Medulla oblongata (tissue), 1 donor: ENCODE data around the gene UAP1L1.

ENCODE experiments used
- DNase-seq: peaks from one replicate; pipeline ENCODE4 v3.0.0-alpha.2; 2015; ENCODE audit errors: extremely low spot score

Gene UAP1L1

DNA sequence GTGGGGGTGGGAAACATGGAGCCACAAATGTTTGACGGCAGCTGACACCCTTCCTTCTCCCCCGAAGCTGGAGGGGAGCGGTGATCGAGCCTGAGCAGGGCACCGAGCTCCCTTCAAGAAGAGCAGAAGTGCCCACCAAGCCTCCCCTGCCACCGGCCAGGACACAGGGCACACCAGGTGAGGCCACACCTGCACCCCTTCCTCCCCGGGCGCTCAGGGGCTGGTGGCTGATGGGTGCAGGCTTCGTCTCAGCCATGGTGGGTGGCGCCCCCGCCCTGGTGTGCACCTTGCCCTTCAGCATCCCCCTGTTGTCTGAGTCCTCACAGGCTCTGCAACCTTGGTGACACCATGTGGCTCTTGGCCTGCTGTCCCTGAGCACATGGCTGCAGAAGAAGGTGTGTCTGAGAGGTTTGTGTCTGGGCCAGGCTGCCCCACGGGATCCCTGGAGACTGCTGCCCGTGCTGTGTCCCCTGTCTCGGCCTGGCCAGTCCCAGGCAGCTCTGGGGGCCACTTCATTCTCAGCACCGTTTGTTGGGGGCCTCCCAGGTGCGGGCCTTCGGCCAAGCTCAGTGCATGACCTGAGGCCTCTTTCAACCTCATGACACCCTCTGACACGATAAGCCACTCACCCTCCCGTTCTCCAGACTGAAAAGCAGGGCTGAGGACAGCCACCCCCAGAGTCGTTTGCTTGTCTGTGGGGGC lies 20.6 kb downstream of the UAP1L1 start:
- DNase-seq, result no peak

DNA sequence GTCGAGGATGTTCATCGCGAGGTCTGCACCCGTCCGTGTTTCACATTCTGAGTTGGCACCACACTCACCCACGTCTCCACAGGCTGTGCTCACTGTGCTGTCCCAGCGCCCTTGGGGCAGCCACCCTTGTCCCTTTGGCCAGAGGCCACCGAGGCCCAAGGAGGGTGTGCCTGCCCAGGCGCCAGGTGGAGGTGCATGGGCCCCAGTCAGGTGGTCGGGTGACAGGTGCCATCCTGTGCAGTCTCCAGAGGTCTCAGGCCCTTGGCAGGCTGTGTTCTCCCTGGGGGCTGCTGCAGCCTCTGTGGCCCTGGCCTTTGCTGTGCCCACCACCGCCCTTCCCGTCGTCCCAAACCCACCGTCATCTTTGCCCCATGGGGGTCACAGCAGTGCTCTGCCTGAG lies 21.9 kb downstream of the UAP1L1 start:
- DNase-seq, result no peak

DNA sequence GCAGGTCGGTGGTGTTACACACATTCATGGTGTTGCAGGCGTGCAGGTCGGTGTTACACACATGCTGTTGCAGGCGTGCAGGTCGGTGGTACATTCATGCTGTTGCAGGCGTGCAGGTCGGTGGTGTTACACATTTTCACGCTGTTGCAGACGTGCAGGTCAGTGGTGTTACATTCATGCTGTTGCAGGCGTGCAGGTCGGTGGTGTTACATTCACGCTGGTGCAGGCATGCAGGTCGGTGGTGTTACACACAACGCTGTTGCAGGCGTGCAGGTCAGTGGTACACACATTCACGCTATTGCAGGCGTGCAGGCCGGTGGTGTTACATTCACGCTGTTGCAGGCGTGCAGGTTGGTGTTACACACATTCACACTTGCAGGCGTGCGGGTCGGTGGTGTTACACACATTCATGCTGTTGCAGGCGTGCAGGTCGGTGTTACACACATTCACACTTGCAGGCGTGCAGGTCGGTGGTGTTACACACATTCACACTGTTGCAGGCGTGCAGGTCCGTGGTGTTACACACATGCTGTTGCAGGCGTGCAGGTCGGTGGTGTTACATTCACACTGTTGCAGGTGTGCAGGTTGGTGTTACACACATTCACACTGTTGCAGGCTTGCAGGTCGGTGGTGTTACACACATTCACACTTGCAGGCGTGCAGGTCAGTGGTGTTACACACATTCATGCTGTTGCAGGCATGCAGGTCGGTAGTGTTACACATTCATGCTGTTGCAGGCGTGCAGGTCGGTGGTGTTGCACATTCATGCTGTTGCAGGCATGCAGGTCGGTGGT lies 26.1 kb downstream of the UAP1L1 start:
- DNase-seq, result no peak

GRCh38 chr9:137105814-137106661 lies 28.7 kb downstream of the UAP1L1 start:
- no peak for DNase-seq

DNA sequence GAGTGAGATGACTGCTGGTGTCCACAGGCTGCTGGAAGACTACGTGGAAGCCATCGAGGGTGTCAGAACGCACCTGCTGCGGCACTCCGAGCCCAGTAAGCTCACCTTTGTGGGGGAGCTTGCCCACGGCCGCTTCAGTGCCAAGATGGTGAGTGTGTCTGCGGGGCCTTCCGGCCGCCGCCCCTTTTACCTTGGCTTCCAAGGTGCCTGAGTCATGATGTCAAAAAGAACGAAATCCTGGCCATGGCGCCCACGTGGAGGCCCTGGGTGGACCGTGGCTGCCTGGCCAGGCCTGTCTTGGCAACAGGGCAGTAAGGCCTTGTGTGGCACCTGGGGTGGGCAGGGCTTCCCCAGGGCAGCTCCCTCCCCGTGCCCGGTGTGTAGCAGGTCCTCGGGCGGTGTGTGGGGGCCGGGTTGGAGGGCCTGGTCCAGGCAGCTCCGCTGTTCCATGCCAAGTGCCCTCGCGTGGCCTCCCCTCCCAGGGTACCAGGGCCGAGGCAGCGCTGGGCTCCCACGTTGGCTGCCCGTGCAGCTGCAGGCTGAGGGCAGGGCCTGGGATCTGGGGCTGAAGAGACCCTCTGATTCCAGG lies 29.4 kb downstream of the UAP1L1 start:
- no peak for DNase-seq

- no peak for DNase-seq
Observed at GRCh38 chr9:137107312-137107921, 30.1 kb downstream of the UAP1L1 start.

GRCh38 chr9:137107982-137108381 lies 30.7 kb downstream of the UAP1L1 start:
- DNase-seq, result no peak

DNA sequence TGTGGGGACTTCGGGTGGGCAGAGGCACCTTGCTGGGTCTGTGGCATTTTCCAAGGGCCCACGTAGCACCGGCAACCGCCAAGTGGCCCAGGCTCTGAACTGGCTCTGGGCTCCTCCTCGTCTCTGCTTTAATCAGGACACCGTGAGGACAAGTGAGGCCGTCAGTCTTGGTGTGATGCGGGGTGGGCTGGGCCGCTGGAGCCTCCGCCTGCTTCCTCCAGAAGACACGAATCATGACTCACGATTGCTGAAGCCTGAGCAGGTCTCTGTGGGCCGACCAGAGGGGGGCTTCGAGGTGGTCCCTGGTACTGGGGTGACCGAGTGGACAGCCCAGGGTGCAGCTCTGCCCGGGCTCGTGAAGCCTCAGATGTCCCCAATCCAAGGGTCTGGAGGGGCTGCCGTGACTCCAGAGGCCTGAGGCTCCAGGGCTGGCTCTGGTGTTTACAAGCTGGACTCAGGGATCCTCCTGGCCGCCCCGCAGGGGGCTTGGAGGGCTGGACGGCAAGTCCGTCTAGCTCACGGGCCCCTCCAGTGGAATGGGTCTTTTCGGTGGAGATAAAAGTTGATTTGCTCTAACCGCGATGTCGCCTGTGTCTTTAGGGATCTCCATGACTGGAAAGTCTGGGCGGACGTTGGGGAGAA lies 31.4 kb downstream of the UAP1L1 start:
- no peak for DNase-seq

- DNase-seq, result no peak
Observed at GRCh38 chr9:137109250-137110146, 32.2 kb downstream of the UAP1L1 start.

DNA sequence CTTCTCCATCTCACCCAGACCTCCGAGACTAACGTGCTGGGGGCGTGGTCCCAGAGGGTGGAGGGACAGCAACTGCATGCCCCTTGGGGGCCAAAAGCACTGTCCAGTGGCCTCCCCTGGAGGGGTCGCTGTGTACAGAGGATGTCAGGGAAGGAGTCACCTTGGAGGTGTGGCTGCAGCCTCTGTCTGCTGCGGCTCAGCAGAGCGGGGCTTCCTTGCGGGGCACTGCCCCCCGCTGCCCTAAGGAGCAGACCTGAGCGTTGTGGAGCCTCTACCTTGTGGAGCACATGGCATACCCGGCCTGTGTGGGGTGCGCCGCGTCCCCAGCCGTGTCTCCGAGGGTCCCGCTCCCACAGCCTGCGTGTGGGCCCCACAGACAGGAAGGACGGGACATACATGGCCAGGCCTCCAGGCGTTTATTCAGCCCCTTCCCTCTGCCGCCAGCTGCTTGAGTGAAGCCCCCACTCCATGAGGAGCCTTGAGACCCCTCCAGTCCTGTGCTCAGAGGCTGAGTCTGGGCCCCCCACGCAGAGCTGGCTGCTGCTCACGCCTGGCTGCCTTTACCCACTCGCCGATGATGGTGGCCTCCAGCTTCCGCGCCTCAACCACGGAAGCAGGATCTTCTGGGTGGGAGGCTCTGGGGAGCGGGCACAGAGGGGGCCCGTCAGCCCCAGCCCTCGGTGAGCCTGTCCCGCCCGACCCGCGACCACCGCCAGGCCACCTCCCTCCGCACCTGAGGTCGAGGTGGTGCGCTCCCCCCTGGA lies 33.0 kb downstream of the UAP1L1 start:
- DNase-seq, result no peak

DNA sequence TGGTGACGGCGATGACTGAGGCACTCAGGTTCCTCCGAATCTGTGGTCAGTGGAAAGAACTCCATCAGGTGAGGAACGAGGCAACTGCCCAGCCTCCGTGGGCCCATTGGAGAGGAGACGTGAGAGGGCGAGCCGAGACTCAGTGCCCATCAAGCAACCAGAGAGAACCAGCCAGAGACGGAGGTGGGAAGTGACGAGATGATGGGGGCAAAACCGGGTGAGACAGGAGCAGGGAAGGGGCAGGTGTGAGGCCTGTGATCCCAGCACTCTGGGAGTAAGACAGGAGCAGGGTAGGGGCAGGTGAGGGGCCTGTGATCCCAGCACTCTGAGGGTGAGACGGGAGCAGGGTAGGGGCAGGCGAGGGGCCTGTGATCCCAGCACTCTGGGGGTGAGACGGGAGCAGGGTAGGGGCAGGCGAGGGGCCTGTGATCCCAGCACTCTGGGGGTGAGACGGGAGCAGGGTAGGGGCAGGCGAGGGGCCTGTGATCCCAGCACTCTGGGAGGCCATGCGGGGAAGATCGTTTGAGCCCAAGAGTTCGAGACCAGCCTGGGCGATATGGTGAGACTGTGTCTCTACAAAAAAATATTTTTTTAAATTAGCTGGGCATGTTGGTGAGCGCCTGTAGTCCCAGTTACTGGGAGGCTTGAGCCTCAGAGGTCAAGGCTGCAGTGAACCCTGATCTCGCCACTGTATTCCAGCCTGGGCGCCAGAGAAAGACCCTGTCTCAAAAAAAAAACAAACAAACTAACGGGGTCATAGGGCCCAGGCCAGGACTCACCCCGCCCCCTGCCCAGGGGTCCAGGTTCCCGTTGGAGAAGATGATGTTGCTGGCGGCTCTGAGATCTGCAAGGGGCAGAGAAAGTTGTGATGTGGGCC lies 33.8 kb downstream of the UAP1L1 start:
- no peak for DNase-seq

DNA sequence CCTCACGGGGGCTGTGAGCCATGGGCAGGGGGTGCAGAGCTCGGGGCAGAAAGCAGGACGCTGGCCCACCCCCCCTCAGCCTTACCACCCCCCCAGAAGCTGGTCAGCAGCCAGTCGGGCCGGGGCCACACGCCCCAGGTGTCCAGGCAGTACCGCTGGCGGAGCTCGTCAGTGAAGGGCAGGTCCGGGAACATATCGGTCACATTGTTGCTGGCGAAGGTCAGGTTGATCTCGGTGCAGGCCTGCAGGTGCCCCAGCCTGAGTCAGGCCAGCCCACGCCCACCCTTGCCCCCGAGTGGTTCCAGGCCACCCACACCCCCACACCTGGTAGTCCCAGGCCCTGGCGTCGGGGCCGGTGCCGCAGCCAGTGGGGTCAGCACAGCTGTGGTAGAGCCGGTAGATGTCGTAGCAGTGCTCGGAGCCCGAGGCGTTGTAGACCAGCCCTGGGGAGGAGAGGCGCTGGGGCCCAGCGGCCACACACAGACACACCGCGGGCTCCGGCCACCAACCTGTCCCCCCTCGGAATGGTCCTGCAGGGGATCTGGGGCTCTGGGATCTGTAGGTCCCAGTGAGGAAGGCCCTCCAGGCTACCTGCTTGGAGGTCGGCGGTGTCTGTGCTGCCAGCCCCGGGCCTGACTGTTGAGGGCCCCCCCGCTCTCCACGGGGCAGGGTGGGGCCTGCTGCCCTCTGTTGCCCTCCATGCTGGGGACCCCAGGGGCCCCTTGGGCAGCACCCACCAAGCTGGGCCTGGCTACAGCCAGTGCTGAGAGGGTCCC lies 34.7 kb downstream of the UAP1L1 start:
- DNase-seq, result no peak

- DNase-seq, result no peak
Observed at GRCh38 chr9:137112564-137113384, 35.5 kb downstream of the UAP1L1 start.

- DNase-seq, result no peak
Observed at GRCh38 chr9:137113385-137114159, 36.3 kb downstream of the UAP1L1 start.

DNA sequence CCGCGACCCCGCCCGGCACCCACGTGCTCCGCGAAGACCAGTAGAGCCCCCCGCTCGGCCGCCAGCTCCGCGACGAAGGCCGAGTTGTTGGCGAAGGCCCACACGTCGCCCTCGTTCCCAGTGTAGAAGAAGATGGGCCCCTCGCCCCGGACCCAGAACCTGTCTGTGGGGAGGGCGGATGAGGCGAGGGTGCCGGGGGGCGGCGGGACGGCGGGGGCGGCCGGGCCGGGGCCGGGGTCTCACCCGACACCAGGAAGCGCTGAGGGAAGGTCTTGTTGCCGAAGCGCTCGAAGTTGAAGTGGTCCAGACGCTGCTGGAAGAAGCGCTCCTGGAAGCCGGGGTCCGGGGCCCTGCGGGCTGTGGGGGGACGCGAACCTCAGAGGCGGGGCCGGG lies 36.9 kb downstream of the UAP1L1 start:
- DNase-seq, result no peak
